Medulla oblongata (tissue), 1 donor: ENCODE data around the gene CCDC120.

ENCODE experiments used
- DNase-seq: peaks from one replicate; pipeline ENCODE4 v3.0.0-alpha.2; 2015; ENCODE audit errors: extremely low spot score

The CCDC120 gene

GRCh38 chrX:49102190-49102589 lies 43.4 kb downstream of the CCDC120 start:
- DNase-seq, result no peak

- no peak for DNase-seq
Measured at GRCh38 chrX:49103637-49104036, 44.8 kb downstream of the CCDC120 start.

- DNase-seq, result no peak
Measured at GRCh38 chrX:49106296-49106695, 47.5 kb downstream of the CCDC120 start.

- DNase-seq, result peak; percentile 55
Measured at GRCh38 chrX:49106930-49107329, 48.1 kb downstream of the CCDC120 start.

GRCh38 chrX:49108641-49109040 lies 49.8 kb downstream of the CCDC120 start:
- no peak for DNase-seq

- no peak for DNase-seq
Measured at GRCh38 chrX:49110417-49110816, 51.6 kb downstream of the CCDC120 start.

- peak; percentile 83 for DNase-seq
Measured at GRCh38 chrX:49111791-49112190, 53.0 kb downstream of the CCDC120 start.

- no peak for DNase-seq
Measured at GRCh38 chrX:49116076-49116475, 57.3 kb downstream of the CCDC120 start.

GRCh38 chrX:49116716-49117115 lies 57.9 kb downstream of the CCDC120 start:
- no peak for DNase-seq

- DNase-seq, result no peak
Measured at GRCh38 chrX:49117581-49117980, 58.8 kb downstream of the CCDC120 start.
